Measurements from ENCODE around the gene ZNF804B.

DNA sequence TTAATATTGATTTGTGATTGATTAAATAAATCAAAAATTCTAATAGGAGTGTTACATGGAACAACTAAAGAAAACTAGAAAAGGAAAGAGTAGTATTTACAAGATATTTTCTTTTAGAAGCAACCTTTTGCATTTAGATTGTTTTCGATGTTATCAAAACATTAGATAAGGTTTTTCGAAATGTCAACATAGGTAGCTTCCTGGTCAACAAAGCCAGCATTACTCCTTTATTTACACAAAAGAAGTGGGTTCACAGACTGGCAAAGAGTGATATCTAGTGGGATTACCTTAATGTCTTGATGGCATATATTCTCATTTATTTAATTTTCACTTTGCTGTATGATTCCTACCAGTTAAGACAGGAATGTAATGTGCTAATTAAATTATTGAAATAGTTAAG is 153.4 kb downstream of the ZNF804B start:
- TF ChIP-seq POLR2A (IDR thresholded peaks at IDR 0.05; ENCODE audit: extremely low read depth, insufficient read length) (no peak), MYC (IDR thresholded peaks at IDR 0.05; ENCODE audit: low read depth, low read length) (no peak)
- TF ChIP-seq, protein P1, sequence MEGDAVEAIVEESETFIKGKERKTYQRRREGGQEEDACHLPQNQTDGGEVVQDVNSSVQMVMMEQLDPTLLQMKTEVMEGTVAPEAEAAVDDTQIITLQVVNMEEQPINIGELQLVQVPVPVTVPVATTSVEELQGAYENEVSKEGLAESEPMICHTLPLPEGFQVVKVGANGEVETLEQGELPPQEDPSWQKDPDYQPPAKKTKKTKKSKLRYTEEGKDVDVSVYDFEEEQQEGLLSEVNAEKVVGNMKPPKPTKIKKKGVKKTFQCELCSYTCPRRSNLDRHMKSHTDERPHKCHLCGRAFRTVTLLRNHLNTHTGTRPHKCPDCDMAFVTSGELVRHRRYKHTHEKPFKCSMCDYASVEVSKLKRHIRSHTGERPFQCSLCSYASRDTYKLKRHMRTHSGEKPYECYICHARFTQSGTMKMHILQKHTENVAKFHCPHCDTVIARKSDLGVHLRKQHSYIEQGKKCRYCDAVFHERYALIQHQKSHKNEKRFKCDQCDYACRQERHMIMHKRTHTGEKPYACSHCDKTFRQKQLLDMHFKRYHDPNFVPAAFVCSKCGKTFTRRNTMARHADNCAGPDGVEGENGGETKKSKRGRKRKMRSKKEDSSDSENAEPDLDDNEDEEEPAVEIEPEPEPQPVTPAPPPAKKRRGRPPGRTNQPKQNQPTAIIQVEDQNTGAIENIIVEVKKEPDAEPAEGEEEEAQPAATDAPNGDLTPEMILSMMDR (IDR thresholded peaks at IDR 0.05; ENCODE audit: low read depth, low read length), result no peak
- TF ChIP-seq, protein P2, sequence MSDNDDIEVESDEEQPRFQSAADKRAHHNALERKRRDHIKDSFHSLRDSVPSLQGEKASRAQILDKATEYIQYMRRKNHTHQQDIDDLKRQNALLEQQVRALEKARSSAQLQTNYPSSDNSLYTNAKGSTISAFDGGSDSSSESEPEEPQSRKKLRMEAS (IDR thresholded peaks at IDR 0.05; ENCODE audit: low read depth, low read length), result no peak
